MM.1S (cell line): Measurements from ENCODE around the gene MOCS2.

Source experiments
- CTCF ChIP-seq: fragments of 300-600 bp; sonication (generic); IDR thresholded peaks from 2 replicates; pipeline ENCODE4 v1.5.1; 2016; ENCODE audit warnings: antibody characterized with exemption, low read length, mixed read lengths
- EZH2 ChIP-seq: fragments of 300-600 bp; sonication (generic); optimal IDR thresholded peaks from 2 replicates; pipeline ENCODE3; 2017; ENCODE audit warnings: low read depth, mild to moderate bottlenecking, antibody characterized with exemption, low read length, mixed read lengths
- EZH2phosphoT487 ChIP-seq: fragments of 300-600 bp; sonication (generic); IDR thresholded peaks from 2 replicates; pipeline ENCODE4 v1.6.1; 2018; ENCODE audit warnings: antibody characterized with exemption, low read length

- TF ChIP-seq CTCF (no peak), EZH2phosphoT487 (no peak), EZH2 (no peak)
These were observed 41.9 kb downstream of the MOCS2 start for GRCh38 chr5:53067641-53068040.
